ENCODE results near the gene FMNL3. TPM values are rescaled to one million over a fixed set of nuclear protein-coding genes. Genes with fewer than 3 reads are reported as not detected.
"Not testable (repeated sequence)": the region's sequence is repeated elsewhere in the genome, so short reads cannot be mapped to it uniquely, and the experiment has no call there.

Gene FMNL3
- total RNA-seq, 1 donor from 2014 or later = 21.1 TPM

DNA sequence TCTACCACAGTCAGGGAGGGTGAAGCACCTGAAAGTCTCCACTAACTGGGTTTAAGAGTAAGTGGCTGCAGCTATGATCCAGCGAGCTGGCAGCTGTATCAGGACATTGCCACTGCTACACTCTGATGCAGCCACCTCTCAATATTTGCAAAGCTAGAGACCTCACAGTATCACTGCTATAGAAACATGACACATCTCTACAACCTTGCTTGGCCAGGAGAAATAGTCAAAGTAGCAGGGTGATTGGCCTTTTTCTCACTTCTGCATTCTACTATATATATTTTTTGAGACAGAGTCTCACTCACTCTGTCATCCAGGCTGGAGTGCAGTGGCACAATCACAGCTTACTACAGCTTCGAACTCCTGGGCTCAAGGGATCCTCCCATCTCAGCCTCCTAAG lies 9.3 kb upstream of the FMNL3 start:
- H3K9me3 Mint-ChIP-seq = no peaks in the 10 kb centered on the region
- H3K36me3 Mint-ChIP-seq = no peaks in the 10 kb centered on the region
- TF ChIP-seq, protein P1, sequence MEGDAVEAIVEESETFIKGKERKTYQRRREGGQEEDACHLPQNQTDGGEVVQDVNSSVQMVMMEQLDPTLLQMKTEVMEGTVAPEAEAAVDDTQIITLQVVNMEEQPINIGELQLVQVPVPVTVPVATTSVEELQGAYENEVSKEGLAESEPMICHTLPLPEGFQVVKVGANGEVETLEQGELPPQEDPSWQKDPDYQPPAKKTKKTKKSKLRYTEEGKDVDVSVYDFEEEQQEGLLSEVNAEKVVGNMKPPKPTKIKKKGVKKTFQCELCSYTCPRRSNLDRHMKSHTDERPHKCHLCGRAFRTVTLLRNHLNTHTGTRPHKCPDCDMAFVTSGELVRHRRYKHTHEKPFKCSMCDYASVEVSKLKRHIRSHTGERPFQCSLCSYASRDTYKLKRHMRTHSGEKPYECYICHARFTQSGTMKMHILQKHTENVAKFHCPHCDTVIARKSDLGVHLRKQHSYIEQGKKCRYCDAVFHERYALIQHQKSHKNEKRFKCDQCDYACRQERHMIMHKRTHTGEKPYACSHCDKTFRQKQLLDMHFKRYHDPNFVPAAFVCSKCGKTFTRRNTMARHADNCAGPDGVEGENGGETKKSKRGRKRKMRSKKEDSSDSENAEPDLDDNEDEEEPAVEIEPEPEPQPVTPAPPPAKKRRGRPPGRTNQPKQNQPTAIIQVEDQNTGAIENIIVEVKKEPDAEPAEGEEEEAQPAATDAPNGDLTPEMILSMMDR (conservative IDR thresholded peaks at IDR 0.05) = no peak
- peaks cover 36% of the 10 kb centered on the region for H3K27me3 Mint-ChIP-seq
- H3K27ac Mint-ChIP-seq = no peak overlapping the region
- H3K4me3 Mint-ChIP-seq = no peak overlapping the region
- H3K4me1 Mint-ChIP-seq (ENCODE audit: unreplicated experiment) = no peaks in the 10 kb centered on the region
- no peak for DNase-seq (ENCODE audit: extremely low spot score, unreplicated experiment)

DNA sequence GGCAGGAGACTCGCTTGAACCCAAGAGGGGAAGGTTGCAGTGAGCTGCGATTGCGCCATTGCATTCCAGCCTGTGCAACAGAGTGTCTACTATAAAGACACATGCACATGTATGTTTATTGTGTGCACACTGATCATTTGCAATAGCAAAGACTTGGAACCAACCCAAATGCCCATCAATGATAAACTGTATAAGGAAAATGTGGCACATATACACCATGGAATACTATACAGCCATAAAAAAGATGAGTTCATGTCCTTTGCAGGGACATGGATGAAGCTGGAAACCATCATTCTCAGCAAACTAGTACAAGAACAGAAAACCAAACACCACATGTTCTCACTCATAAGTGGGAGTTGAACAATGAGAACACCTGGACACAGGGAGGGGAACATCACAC lies 6.7 kb upstream of the FMNL3 start:
- not testable (repeated sequence) for DNase-seq (ENCODE audit: extremely low spot score, unreplicated experiment); H3K9me3 Mint-ChIP-seq; H3K27ac Mint-ChIP-seq; H3K4me3 Mint-ChIP-seq; H3K4me1 Mint-ChIP-seq (ENCODE audit: unreplicated experiment); H3K36me3 Mint-ChIP-seq
- peaks cover 50% of the 10 kb centered on the region for H3K27me3 Mint-ChIP-seq

DNA sequence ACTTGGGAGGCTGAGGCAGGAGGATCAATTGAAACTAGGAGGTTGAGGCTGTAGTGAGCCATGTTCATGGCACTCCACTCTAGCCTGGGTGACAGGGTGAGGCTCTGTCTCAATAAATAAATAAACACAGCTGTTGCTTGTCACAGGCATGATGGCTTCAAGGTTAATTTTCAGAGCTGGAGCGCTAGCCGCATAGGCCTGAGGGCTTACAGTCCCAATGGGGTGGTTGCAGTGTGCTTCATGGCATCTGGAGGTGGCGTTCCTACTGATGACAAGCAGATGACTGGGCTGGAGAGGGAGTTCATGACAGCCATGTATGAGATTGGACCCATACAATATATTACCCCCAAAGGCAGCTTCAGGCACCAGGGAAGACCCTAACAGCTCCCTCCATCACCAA lies 1.6 kb upstream of the FMNL3 start:
- DNase-seq (ENCODE audit: extremely low spot score, unreplicated experiment) = no peak
- Mint-ChIP-seq H3K27ac (no peak overlapping the region), H3K4me3 (no peak overlapping the region), H3K4me1 (ENCODE audit: unreplicated experiment) (peaks cover 18% of the 10 kb centered on the region), H3K9me3 (no peaks in the 10 kb centered on the region), H3K27me3 (peaks cover 66% of the 10 kb centered on the region), H3K36me3 (no peaks in the 10 kb centered on the region)
- TF ChIP-seq, protein P1 (conservative IDR thresholded peaks at IDR 0.05) = no peak

DNA sequence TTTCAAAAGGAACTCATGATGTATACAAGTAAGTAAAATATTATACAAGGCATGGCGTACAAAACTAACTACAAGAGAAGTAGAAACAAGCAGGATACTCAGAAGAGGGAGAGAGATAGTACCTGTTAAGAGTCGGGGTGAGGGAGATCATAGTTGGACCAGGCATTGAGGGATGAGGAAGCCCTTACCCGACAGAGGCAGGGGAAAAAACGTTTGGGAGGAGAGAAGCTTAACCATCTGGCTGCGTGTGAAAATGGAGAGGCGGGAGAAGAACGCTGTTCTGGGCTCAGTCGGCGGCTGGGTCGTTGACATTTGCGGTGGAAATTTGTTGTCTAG lies 575 bp upstream of the FMNL3 start:
- Mint-ChIP-seq H3K36me3 (no peaks in the 10 kb centered on the region), H3K4me1 (ENCODE audit: unreplicated experiment) (peaks cover 28% of the 10 kb centered on the region), H3K4me3 (peak overlapping the region; percentile 53), H3K9me3 (no peaks in the 10 kb centered on the region), H3K27me3 (peaks cover 65% of the 10 kb centered on the region), H3K27ac (no peak overlapping the region)
- no peak for DNase-seq (ENCODE audit: extremely low spot score, unreplicated experiment)
- TF ChIP-seq, protein P1 (conservative IDR thresholded peaks at IDR 0.05) = no peak

DNA sequence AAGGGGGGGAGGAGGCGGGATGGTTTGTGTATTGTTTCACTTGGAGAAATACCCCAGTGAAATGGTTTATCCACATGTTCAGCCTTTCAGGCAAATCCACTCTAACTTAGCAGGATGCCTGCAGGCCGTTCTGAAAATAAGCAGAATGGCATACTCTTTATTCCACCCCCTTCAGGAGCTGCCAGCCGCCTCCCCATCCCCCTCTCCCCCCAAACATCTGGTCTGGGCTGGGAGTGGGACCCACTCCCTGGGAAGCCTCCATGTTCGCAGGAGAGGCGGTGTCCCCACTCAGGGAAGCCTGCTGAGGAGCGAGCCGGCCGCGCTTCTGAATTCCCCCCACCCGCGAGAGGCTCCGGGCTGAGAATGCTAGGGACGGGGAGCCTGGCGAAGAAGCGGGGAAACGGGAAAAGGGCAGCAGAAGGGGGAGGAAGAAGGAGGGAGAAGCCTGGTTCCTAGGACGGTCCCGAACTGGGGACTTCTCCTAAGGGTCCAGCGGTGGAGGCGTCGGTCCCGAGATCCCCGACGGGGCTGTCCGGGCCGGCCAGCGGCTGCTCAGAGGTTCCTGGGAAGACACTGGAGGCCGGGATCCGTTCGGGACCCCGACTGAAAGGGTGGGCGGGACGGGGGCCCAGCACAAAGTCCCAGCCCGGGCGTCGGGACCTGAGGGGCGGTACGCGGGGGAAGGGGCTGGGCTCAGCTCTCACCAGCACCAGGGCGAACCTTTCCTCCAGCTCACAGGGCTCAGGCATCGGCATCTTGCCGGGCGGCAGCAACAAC lies 666 bp downstream of the FMNL3 start:
- TF ChIP-seq, protein P1 (conservative IDR thresholded peaks at IDR 0.05) = no peak
- peaks cover 55% of the 10 kb centered on the region for H3K27me3 Mint-ChIP-seq
- no peaks in the 10 kb centered on the region for H3K9me3 Mint-ChIP-seq
- no peaks in the 10 kb centered on the region for H3K36me3 Mint-ChIP-seq
- DNase-seq (ENCODE audit: extremely low spot score, unreplicated experiment) = no peak
- H3K27ac Mint-ChIP-seq = no peak overlapping the region
- peaks cover 33% of the 10 kb centered on the region for H3K4me1 Mint-ChIP-seq (ENCODE audit: unreplicated experiment)
- peak overlapping the region; percentile 86 for H3K4me3 Mint-ChIP-seq

DNA sequence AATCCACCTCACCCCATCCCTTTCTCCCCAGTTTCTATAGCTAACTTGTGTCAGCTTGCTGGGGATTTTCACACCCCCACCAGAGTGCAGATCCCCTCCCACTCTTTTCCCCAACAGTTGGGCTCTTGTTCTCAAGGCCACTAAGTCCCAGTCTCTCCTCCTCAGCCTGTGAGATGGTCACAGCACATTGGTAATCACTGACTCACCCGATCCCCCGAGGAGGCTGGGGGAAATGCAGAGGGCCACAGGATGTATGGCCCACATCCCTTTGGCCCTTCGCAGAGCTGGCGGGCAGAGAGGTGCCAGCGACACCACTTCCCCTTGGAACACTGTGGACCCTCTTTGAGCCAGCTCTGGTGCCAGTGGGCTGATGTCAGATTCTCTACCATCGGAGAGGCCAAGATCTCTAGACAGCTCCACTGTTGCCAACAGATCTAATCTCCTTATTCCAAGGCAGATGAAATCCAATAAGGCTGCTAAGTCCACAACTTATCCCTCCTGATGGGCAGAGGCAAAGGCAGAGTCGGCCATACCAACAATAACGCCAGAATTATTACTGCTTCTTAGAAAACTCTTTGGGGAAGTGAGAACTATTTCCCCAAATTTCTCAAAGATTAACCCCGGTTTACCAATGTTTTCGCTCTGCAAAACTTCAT lies 1.6 kb downstream of the FMNL3 start:
- TF ChIP-seq, protein P1 (conservative IDR thresholded peaks at IDR 0.05) = no peak
- H3K27me3 Mint-ChIP-seq = peaks cover 46% of the 10 kb centered on the region
- H3K27ac Mint-ChIP-seq = no peak overlapping the region
- H3K4me1 Mint-ChIP-seq (ENCODE audit: unreplicated experiment) = peaks cover 33% of the 10 kb centered on the region
- no peak for DNase-seq (ENCODE audit: extremely low spot score, unreplicated experiment)
- no peaks in the 10 kb centered on the region for H3K9me3 Mint-ChIP-seq
- H3K36me3 Mint-ChIP-seq = no peaks in the 10 kb centered on the region
- H3K4me3 Mint-ChIP-seq = peak overlapping the region; percentile 86

Measured in type B pancreatic cell (in vitro differentiated cells).